Testis (tissue), 3 donors: ENCODE measurements around the gene FA2H. TPM values are rescaled to one million over a fixed set of nuclear protein-coding genes. Genes with fewer than 3 reads are reported as not detected.
"Not testable (repeated sequence)": the region's sequence is repeated elsewhere in the genome, so short reads cannot be mapped to it uniquely, and the experiment has no call there.

Source experiments
- DNase-seq: peaks from one replicate; pipeline ENCODE4 v3.0.0-alpha.2; 2019
- H3K27ac ChIP-seq, 2 donors: fragments of 200-600 bp; sonication (generic); one replicate each; pipeline ENCODE4 v1.5.1; 2019
- H3K27me3 ChIP-seq: fragments of 200-600 bp; sonication (generic); one replicate; pipeline ENCODE4 v1.5.1; 2019
- H3K36me3 ChIP-seq: fragments of 200-600 bp; sonication (generic); one replicate; pipeline ENCODE4 v1.5.1; 2017; ENCODE audit warnings: low read depth; ENCODE audit errors: missing control alignments
- H3K4me1 ChIP-seq: fragments of 200-600 bp; sonication (generic); one replicate; pipeline ENCODE4 v1.5.1; 2019
- H3K4me3 ChIP-seq, 2 donors: fragments of 200-600 bp; sonication (generic); one replicate each; pipeline ENCODE4 v1.5.1; 2017 to 2019
- H3K9me3 ChIP-seq: fragments of 200-600 bp; sonication (generic); one replicate; pipeline ENCODE4 v1.5.1; 2017
- POLR2A ChIP-seq: fragments of 450-650 bp; IDR thresholded peaks from one replicate; pipeline ENCODE4 v1.6.1; 2017; ENCODE audit warnings: antibody characterized with exemption, mild to moderate bottlenecking, moderate library complexity
- WGBS, 2 donors: methylation state at CpG; one replicate each; pipeline ENCODE4 v1.1.5; 2018; 5-methylcytosine and 5-hydroxymethylcytosine counted together
- intact Hi-C: fragments of 100-400 bp; cut with DNase I; formaldehyde crosslinking; loops from one replicate; pipeline ENCODE4 v1.15.1; 2023; ENCODE audit warnings: low total_unique reads
- polyA plus RNA-seq: library from polyadenylated mRNA; stranded (reverse); fragments of 350-450 nt; fragmentation: Illumina TruSeq; extraction: RNeasy Lipid Tissue Mini Kit (QIAGEN cat#74804); gene quantifications from one replicate; pipeline ENCODE4 v1.2.3, GENCODE V29; 2014; ENCODE audit warnings: low read depth, low replicate concordance; ENCODE audit not compliant: insufficient read depth
- total RNA-seq, 2 donors: library from RNA; depleted of rRNA; stranded (reverse); fragments of >200 nt; gene quantifications; one replicate each; pipeline ENCODE4 v1.2.3, GENCODE V29; 2016
- TF ChIP-seq, protein P1 (sequence below), 3 experiments: fragments of 450-650 bp in 2 of 3; fragments of 200-600 bp in 1 of 3; sonication (generic) in 1 of 3; IDR thresholded peaks; one replicate each; pipeline ENCODE4 v1.5.1; 2016 to 2019; ENCODE audit warnings: antibody characterized with exemption in 3 of 3, mild to moderate bottlenecking in 2 of 3, moderate library complexity in 1 of 3

The FA2H gene
- total and polyA plus RNA-seq, 3 donors from 2014 or later = 3.0 to 7.8 (median 5.9) TPM

DNA sequence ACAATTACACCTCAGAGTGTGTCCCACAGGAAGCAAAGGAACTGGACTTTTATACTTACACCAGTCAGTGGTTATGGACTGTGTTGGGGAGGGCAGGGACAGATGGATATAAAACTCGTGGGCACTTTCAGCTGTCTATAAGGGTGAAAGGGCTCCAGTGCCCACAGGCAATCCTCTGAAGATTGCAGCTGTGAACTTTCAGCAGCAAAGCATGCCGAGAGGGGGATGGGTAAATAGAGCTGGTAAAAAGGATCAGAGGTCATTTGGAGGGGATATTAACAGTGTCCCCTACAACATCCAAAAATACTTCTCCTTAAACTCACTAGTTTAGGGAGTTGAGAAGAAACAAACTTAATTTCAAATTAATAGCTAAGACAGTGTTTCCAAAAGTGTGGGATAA, 94.6 kb downstream of the FA2H start:
- Histone ChIP-seq H3K4me1 (no peaks in the 10 kb centered on the region), H3K27me3 (no peaks in the 10 kb centered on the region), H3K27ac (no peak overlapping the region), H3K36me3 (no peaks in the 10 kb centered on the region), H3K9me3 (no peaks in the 10 kb centered on the region), H3K4me3 (no peak overlapping the region)
- TF ChIP-seq, protein P1, sequence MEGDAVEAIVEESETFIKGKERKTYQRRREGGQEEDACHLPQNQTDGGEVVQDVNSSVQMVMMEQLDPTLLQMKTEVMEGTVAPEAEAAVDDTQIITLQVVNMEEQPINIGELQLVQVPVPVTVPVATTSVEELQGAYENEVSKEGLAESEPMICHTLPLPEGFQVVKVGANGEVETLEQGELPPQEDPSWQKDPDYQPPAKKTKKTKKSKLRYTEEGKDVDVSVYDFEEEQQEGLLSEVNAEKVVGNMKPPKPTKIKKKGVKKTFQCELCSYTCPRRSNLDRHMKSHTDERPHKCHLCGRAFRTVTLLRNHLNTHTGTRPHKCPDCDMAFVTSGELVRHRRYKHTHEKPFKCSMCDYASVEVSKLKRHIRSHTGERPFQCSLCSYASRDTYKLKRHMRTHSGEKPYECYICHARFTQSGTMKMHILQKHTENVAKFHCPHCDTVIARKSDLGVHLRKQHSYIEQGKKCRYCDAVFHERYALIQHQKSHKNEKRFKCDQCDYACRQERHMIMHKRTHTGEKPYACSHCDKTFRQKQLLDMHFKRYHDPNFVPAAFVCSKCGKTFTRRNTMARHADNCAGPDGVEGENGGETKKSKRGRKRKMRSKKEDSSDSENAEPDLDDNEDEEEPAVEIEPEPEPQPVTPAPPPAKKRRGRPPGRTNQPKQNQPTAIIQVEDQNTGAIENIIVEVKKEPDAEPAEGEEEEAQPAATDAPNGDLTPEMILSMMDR (IDR thresholded peaks at IDR 0.05) = no peak
- no peak for DNase-seq
- intact Hi-C loops = no loop called here
- 39 to 51% methylated on average over 2 of the region's 2 CpGs for WGBS, 2 donors

DNA sequence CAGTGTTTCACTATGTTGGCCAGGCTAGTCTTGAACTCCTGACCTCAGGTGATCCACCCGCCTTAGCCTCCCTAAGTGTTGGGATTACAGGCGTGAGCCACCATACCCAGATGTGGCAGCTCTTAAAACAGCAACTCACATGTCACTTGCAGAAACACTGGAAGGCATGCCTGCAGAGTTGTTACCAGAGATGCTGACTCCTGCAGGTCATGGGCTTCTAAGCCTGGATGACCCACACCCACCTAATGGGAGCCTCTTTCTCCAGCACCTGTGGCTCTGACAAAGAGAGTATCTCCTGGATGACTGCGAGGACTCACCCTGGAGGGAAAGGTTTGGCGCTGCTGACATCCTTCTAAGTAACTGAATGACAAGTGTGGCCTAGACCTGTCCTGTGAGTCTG, 96.8 kb downstream of the FA2H start:
- Histone ChIP-seq H3K4me1 (no peaks in the 10 kb centered on the region), H3K27me3 (no peaks in the 10 kb centered on the region), H3K9me3 (no peaks in the 10 kb centered on the region), H3K27ac (no peak overlapping the region), H3K4me3 (no peak overlapping the region), H3K36me3 (no peaks in the 10 kb centered on the region)
- DNase-seq = no peak
- TF ChIP-seq POLR2A = no peak
- TF ChIP-seq, protein P1 (IDR thresholded peaks at IDR 0.05) = no peak
- intact Hi-C loops = no loop called here
- WGBS, 2 donors = 96 to 100% methylated on average over 2 to 4 of the region's 4 CpGs

DNA sequence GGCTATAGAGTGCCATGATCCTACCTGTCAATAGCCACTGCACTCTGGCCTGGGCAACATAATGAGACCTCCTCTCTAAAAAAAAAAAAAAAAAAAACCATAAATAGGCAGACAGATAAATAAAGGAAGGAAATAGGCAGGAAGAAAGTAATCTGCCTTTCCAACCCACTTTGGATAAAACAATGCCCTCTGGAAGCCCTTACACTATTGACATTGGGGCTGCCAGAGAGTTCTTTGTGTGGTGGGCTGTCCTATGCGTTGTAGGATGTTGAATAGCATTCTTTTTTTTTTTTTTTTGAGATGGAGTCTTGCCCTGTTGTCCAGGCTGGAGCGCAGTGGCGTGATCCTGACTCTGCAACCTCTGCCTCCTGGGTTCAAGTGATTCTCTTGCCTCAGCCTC, 100.7 kb downstream of the FA2H start:
- Histone ChIP-seq H3K27ac (no peak overlapping the region), H3K27me3 (no peaks in the 10 kb centered on the region), H3K36me3 (no peaks in the 10 kb centered on the region), H3K4me1 (no peaks in the 10 kb centered on the region), H3K9me3 (no peaks in the 10 kb centered on the region), H3K4me3 (no peak overlapping the region)
- TF ChIP-seq, protein P1 (IDR thresholded peaks at IDR 0.05) = no peak
- no peak for TF ChIP-seq POLR2A
- 87 to 92% methylated on average over 3 of the region's 3 CpGs for WGBS, 2 donors
- DNase-seq = no peak
- intact Hi-C loops = no loop called here

DNA sequence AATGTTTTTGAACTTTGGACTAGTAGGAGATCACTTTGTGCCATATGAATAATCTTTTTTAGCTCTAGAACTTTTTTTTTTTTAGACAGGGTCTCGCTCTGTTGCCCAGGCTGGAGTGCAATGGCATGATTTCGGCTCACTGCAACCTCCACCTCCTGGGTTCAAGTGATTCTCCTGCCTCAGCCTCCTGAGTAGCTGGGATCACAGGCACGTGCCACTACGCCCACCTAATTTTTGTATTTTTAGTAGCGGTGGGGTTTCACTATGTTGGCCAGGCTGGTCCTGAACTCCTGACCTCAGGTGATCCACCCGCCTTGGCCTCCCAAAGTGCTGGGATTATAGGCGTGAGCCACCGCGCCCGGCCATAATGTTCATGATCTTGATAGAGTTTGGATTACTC, 105.7 kb downstream of the FA2H start:
- H3K4me3 ChIP-seq, H3K9me3 ChIP-seq, H3K27ac ChIP-seq, H3K27me3 ChIP-seq, H3K4me1 ChIP-seq, intact Hi-C loops, DNase-seq, H3K36me3 ChIP-seq: not testable (repeated sequence)
- WGBS, 2 donors = 93 to 96% methylated on average over 10 of the region's 10 CpGs

DNA sequence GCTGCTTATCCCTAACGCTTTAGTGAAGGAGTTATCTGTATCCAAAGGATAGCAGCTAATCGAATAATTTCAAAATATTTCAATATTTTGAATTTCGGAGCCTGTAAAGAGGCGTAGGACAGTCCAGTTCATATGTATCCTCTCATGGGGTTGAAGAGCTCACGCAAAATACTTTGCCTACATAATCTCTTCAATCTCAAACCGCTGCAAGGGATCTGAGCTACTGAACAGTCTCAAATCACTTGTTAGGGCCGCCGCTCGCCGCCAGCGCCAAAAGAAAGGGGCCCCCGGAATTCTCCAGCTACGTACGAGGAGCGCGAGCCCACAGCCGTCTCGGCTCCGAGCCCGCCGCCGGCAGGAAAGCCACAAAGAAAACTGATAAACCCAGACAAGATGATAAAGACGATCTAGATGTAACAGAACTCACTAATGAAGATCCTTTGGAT, 107.3 kb downstream of the FA2H start:
- Histone ChIP-seq H3K4me1 (peaks cover 7% of the 10 kb centered on the region), H3K9me3 (no peaks in the 10 kb centered on the region), H3K4me3 (peak overlapping the region; percentile 88 to 89), H3K36me3 (no peaks in the 10 kb centered on the region), H3K27me3 (no peaks in the 10 kb centered on the region), H3K27ac (peak overlapping the region; percentile 14 to 78)
- TF ChIP-seq POLR2A = no peak
- TF ChIP-seq, protein P1 (IDR thresholded peaks at IDR 0.05) = no peak
- WGBS, 2 donors = 1 to 8% methylated on average over 18 to 23 of the region's 23 CpGs
- peak; percentile 48 for DNase-seq
- intact Hi-C loops = no loop called here
